HG03521 (cell line): ENCODE data around the gene LRRC32.

Source experiments
- ATAC-seq: cut with Tn5 transposase; IDR thresholded peaks from one replicate; pipeline ENCODE4 v1.9.1; 2021; ENCODE audit warnings: mild to moderate bottlenecking, moderate library complexity; ENCODE audit not compliant: unreplicated experiment

The LRRC32 gene

DNA sequence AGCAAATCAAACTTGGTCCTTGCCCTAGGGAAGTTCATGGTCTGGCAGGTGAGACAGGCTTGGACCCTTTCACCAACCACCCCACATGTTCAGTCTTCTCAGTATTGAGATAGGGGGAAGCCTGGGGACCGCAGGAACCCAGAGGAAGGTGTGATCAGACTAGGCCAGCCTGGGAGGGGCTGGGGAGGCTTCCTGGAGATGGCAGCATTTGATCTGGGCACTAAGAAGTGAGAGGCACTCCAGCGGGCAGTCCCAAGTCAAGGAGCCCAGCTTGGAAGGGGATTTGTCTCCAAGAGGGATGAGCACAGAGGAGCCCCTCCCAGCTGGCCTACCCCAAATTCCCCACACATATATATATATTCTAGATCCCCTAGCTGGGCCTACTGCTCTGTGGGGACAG is 5.4 kb downstream of the LRRC32 start:
- no peak for ATAC-seq

DNA sequence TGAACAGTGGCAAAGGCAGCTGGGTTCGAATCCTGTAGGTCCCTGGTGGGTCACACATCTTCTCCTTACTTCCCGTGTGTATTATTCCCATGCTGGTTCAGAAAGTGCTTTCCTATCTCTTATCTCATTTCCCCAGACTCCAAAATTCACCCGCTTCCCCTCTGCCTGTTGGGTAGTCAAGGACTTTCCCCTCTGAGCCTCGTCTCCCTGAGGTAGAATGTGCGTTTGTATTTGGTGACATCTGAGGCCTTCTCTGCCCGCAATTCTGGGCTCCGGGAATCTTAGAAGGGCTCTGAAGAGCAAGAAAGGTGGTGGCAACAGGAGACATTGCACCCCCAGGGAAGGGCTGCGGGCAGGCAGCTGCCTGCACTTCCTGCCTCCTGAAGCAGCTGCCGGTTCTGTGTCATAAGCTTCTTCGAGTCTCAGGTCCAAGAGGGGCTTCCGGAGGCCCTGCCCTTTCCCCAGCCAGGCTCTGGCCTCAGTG is 5.9 kb downstream of the LRRC32 start:
- ATAC-seq = no peak

DNA sequence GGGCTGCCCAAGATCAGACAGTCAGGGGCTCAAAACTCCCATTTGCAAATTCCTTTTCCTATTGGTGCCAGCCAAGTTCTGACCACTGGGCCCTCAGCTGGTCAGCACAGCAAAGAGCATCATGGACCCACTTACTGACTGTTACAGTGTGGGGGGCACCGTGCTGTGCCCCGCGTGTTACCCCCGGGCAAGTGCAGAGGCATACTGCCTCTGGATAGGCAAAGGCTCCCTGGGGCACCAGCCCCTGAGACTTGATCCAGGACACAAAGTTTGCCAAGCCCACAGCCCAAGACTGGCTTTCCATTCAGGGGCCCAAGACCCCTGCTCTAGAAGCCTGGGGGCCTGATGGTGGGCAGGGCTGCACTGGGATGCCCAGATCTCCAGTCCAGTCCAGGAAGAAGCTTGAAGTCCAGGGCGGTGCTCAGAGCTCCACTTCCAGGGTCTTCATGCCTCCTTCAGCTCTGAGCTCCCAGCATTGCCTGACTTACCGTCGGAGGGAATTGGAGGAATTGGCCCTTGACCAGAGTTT is 6.6 kb downstream of the LRRC32 start:
- no peak for ATAC-seq

DNA sequence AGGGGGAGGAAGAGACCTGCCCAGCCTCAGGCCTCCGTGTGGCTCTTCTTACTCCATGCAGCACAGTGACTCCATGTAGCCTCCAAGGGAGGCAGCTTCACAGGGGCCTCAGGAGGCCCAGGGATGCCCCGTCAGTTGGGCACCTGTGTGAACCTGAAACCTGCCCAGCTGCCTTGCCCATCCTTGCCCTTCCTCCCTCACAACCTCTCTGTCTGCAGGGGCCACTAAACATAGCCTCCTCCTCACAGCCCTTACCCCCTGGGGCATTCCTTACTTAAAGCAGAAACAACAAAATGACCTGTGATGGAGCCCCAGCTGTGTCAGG is 7.1 kb downstream of the LRRC32 start:
- ATAC-seq = no peak

DNA sequence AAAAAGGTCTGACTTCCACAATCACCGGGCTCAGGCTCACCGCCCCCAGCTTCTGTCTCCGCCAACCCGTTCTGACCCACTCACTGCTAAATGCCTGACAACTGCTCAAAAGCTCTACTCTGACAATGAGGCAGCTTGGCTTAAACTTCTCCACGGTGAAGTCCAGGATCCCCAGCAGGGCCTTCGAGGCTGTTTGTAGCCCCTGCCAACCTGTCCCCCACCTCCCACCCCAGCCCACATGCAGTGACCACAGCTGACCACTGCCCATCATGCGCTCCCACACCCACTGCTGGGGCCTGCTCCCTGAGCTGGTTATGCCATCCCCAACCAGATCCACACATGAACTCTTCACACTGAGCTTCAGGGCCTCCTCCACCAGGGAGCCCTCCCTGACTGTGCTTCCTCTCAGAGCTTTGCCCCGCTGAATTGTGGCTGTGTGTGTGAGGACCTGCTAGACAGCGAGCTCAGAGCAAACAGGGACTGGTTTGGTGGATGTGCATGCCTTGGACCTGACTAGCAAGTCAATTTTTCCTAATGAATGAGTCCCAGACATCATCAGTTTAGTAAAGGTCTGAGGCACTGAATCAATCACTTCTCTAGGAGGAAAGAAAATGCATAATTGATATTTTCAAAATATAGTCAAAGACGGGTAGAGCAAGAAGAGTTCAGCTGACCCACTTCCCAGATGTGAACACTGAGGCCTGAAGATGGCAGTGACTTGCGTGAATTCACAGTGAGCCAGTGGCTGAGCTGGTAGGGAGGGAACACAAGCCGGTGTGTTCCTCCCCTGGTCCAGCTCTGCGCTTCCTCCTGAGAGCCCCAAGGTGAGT is 7.7 kb downstream of the LRRC32 start:
- ATAC-seq = no peak

DNA sequence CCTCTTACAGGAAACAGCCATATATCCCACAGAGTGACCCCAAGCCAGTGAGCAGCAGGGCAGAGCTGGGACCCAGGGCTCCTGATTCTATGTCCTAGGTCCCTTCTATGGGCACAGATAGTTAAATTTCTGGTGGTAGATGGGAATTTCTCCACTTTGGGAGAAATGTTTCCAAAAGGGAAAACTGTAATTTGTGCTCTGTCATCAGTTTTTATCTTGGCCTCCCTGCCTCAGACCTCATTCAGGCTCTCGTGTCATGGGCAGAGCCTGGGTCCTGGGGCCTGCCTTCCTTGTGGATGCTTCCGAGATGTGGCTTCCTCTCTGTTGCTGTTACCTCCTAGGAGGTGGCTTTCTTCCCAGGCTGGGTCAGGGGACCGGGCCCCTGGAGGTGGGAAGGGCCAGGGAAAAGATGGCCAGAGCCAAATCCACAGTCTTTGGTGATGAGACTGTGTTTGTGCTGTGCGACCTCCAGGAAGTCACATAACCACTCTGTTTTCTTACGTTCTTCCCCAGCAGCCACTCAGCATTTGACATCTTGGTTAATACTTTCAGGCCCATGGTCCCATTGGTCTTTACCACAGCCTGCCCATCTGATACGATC is 8.6 kb downstream of the LRRC32 start:
- ATAC-seq = no peak

DNA sequence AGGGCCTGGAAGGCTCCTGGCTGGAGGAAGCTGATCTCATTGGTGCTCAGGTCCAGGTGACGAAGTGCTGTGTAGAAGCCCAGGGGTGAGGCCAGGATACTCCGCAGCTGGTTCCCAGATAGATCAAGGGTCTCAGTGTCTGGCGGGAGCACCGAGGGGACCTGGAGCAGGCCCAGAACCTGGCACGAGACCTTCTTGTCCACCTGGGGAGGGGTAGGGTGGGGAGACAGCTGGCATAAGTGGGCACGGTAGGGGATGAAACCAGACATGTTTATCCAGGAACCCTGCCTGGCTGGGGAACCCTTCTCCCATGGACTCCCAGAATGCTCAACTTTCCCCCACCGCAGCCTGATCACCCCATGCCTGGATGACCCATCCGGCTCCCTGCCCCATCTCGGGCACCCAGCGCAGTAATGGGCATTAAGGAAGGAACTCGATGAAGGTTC is 9.2 kb downstream of the LRRC32 start:
- ATAC-seq = no peak

DNA sequence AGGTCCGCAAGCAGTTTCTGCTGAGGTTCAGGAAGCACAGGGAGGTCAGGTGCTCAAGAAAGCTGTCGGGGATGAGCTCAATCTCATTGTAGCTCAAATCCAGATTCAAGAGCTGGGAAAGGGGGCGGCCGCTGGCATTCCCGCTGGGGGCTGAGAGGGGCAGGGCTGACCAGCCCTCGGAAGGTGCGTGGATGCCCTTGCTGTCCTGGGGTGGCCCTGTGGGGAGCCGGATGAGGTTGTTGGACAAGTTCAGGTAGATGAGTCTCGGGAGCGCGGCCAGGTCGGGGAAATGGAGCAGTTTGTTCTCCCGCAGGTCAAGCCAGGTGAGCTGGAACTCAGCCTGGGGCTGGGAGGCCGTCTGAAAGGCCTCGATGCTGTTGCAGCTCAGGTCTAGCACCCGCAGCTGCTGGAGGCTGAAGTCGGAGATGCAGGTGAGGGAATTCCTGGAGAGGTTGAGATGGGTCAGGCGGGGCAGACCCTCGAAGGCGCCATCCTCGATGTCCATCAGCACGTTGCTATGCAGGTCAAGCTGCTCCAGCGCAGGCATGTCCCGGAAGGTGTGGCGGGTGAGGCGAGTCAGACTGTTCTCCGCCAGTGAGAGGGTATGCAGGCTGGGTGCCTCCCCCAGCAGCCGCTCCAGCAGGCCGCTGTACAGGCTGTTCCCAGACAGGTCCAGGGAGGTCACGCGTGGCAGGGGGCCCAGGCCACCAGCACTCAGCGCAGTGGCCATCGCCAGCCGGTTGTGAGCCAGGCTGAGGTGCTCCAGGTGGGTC is 9.8 kb downstream of the LRRC32 start:
- no peak for ATAC-seq

DNA sequence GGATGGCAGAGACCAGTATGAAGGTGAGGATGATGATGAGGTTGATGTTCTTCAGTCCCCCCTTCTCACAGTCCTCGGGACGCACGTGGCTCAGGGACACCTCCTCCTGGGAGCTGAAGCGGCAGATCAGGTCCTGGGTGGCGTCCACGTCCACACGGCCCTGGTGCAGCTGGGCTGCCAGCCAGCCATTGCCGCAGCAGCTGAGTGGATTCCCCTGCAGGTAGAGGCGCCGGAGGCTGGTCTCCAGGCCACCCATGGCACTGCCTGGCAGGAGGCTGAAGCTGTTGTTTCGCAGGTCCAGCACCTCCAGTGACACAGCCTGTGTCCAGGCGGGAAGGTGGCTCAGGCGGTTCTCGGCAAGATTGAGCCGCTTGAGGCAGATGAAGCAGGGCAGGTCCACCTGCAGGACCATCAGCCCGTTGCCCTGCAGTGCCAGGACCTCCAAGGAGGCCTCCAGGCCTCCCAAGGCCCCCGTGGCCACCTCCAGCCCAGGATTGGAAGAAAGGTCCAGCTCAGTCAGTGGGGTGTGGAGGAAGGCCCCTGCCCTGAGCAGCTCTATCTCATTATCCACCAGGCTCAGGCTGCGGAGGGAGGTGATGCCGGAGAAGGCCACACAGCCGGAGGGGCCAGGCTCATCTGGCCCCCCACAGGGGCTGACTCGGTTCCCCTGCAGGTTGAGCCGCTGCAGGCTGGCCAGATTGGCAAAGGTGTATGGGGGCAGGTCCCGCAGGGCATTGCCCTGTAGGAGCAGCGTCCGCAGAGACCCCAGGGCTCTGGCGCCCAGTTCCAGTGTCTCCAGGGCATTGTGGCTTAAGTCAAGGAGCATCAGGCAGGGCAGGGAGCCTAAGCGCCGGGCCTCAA is 10.6 kb downstream of the LRRC32 start:
- no peak for ATAC-seq

DNA sequence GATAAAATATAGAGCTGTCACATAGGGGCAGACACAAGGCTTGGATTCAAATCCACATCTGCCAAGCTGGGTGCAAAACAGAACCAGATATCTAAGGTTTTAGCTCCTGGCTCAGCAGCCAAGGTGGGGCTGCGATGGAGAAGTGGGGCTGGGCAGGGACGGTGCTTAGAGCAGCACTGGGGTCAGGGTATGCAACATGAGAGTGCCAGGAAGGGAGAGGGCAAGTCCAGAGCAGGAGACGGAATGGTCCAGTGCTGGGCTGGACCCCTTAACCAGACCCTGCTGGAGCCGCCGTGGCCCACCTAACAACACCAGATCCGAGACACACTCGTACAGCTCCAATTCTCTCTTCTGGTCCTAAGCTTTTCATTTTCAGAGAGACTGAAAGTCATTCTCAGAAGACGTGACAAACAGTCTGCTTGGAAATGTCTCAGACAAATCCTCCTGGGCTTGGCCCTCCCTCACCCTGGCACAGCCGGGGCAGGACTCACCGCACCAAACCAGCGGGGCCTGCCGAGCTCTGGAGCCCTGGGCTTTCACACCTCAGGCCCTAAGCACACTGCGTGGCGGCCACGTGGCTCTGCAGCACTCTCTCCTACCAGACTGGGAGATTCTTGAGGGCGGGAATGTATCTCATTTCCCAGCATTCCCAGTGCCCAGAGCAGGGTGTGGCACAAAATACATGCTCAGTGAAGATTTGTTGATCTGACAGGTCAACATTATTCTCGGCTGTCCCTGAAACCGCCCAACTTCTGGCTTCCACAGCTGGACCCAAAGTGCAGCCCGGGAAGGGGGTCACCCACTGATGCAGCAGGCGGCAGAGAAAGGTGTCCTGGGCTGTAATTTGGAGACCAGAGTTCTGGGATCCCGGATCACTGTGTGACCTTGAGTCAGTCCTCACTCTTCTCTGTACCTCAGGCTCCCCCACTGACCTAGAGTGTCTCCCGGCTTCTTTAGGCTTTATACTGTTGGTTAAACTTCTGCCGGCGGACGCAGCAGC is 11.6 kb downstream of the LRRC32 start:
- ATAC-seq = no peak

DNA sequence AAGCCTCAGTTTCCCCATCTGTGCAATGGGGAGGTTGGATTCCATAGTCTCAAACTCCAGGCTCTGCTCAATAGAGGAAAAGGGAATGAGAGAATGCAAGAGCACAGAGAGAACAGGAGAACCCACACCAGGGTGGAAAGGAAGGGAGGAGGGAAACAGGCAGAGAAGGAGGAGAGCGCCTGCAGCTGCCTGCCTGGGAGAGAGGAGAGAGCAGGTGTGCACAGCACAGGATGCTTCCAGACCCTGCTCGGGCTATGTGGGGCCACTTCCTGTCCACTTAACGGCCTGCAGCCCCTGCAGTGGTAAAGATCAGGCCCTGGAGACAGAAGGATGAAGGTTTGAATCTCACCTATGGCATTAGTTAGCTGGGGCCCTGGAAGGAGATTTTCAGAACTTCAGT is 12.3 kb downstream of the LRRC32 start:
- no peak for ATAC-seq

DNA sequence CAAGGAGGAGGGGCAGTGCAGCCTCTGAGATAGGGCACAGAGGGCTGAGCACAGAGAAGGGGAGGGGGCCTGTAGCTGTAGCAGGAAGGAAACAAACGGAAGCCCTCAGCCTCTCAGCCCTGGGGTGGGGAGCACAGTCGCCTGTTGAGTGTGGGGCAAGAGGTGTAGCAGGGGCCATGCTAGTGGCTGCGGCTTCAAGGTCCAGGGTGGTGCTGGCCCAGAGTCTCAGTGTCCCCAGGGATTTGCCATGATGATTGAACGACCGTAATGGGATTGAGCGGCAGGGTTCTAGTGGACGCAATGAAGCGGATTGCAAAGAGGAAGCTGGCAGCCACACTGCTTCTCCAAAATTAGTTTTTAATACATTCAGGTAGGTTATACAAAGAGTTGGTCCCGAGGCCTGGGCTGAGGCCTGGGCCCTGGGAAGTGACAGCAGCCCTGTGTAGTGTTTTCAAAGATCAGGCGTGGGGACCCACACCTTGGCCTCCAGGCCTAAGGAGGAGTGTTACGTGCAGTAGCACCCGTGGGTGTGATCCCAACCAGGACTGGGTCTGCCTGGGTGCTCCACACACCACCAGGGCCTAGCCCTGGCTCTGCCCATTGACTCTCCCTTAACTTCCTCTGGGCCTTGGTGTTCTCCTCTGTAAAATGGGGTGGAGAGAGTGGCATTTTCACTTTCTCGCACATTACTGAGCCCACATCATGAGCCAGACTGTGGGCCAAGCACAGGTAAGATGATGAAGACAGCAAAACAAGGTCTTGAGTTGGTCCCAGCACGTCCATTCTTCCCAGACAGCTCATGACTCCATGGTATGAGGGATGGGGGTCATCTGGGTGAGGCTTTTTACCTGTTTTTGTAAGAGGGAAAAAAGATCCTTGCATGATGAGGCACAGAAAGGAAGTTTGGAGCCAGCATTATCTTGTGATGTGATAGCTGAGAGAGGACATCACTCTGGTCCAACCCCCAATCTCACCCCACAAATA is 13.1 kb downstream of the LRRC32 start:
- ATAC-seq = no peak

DNA sequence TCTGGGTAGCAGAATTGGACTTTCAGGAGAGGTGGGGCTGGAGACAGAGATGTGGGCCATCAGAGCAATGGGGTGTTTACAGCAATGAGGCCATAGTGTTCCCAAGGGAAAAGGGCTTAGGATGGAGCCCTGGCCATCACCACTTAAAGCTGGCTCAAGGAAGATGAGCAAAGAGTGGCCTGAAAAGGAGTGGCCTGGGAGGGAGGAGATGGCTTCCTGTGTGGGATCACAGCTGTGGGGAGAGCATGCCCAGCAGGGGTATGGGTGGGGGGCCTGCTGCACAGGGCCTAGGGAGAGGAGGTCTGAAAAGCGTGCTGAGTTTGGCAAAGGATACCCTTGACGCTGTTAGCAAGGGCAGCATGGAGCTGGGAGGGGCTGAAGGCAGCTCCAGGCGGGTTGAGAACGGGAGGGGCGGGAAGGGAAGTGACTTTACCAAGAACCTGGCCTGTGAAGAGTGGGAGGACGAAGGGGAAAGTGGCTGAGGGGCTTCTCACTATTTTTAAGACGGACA is 13.9 kb downstream of the LRRC32 start:
- no peak for ATAC-seq

DNA sequence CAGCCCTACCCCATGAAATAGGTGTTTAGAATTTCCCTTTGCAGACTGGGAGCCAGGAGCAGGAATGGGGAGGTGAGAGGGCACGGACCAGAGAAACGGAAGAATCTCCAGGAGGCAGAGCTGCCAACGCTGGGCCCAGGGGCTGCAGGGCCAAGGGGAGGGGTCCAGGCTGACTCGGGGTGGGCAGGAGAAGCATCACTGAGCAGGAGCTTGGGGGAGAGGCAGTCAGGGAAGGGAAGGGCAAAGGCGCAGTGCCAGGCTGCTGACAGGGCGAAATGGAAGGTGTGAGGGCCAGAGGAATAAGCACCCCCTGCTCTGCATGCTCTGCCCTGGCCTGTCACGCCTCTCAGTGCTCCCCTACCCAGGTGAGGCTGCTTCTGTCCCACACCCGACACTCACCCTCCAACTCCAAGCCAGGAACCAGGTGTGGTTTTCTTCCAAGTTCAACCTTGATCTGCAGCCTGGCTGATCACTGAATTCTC is 14.5 kb downstream of the LRRC32 start:
- no peak for ATAC-seq

DNA sequence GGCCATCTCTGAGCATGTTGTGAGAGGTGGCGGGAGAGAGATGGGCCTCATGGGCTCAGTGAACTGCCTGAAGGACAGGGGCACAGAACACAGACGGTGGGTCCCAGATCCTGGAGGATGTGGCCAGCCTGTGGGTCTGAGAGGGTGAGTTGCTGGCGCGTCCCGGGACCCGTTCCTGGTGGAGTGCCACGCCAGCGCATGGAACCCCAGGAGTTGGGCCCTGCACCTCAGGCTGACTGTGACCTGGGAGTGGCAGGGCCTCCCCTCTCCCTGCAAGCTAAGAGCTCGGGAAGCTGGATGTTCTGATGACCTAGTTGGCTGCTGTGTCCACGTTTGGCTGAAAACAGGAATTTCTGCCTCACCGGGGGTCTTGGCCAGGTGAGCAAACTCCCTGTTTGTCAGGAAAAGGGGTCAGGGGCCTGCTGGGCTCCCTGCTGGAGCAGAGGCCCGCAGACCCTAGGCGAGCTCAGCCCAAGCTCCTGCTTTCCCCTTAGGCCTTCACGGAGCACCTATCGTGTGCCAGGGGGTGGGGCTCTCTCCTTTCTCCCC is 15.0 kb downstream of the LRRC32 start:
- ATAC-seq = no peak

DNA sequence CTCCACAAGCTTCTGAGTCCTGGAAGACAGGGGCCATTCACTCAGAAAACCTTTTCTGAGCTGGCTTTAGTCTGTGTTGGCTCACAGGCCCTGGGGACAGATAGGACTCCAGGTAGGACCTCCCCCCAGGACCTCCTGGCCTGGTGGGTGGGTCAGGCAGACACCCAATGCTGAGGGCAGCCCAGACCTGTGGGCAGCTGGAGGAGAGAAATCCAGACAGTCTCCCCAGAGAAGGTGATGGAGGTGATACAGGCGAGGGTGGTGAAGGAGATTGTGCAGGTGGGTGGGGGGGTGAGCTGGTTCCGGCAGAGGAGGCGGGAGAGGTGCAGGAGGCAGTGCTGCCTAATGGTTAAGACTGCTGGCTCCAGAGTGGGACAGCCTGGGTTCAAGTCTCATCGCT is 15.6 kb downstream of the LRRC32 start:
- ATAC-seq = no peak

DNA sequence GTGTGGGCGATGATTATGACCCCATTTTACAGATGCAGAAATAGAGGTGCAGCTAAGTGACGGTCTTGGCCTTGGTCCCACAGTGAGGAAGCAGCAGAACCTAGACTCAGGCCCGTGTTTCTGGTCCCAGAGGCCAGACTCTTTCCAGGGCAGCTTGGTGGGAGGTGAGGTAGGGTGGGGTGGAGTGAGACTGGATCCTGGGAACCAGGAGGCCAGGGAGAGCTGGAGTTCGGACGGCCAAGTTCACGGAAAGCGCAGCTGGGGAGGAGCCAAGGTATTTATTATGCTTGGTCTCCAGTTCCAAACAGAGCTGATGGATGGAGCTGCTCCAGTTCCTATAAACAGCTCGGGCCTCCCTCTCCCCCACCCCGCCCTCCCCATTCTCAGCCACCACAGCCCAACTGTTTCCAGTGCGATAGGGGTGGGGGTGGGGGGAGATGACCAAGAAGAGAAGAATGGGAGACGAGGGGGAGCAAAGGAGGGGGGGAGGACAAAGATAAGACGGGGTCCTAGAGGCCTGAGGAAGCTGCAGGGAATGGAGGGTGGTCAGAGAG is 16.2 kb downstream of the LRRC32 start:
- no peak for ATAC-seq
